GM19397 (cell line): ENCODE measurements around the gene ACTG1.

ENCODE experiments used
- ATAC-seq: cut with Tn5 transposase; IDR thresholded peaks from one replicate; pipeline ENCODE4 v1.9.1; 2021; ENCODE audit warnings: mild to moderate bottlenecking, moderate library complexity; ENCODE audit not compliant: unreplicated experiment

ACTG1 gene

GRCh38 chr17:81545160-81545949 lies 32.8 kb upstream of the ACTG1 start:
- ATAC-seq, result no peak

GRCh38 chr17:81544281-81544974 lies 31.8 kb upstream of the ACTG1 start:
- no peak for ATAC-seq

GRCh38 chr17:81543756-81544155 lies 31.2 kb upstream of the ACTG1 start:
- no peak for ATAC-seq

GRCh38 chr17:81543339-81543675 lies 30.7 kb upstream of the ACTG1 start:
- no peak for ATAC-seq

- no peak for ATAC-seq
These were observed 30.1 kb upstream of the ACTG1 start for GRCh38 chr17:81542431-81543338.

- ATAC-seq, result no peak
These were observed 28.5 kb upstream of the ACTG1 start for GRCh38 chr17:81541123-81541522.

- ATAC-seq, result no peak
These were observed 28.1 kb upstream of the ACTG1 start for GRCh38 chr17:81540676-81541027.

- ATAC-seq, result no peak
These were observed 27.5 kb upstream of the ACTG1 start for GRCh38 chr17:81539961-81540675.

GRCh38 chr17:81539571-81539900 lies 26.9 kb upstream of the ACTG1 start:
- ATAC-seq, result no peak

- no peak for ATAC-seq
These were observed 26.3 kb upstream of the ACTG1 start for GRCh38 chr17:81538651-81539570.

- ATAC-seq, result no peak
These were observed 25.4 kb upstream of the ACTG1 start for GRCh38 chr17:81537856-81538555.

GRCh38 chr17:81537343-81537855 lies 24.8 kb upstream of the ACTG1 start:
- ATAC-seq, result no peak

- ATAC-seq, result no peak
These were observed 24.0 kb upstream of the ACTG1 start for GRCh38 chr17:81536299-81537290.

GRCh38 chr17:81535480-81536298 lies 23.1 kb upstream of the ACTG1 start:
- no peak for ATAC-seq

- ATAC-seq, result no peak
These were observed 22.4 kb upstream of the ACTG1 start for GRCh38 chr17:81535007-81535328.

- ATAC-seq, result no peak
These were observed 21.8 kb upstream of the ACTG1 start for GRCh38 chr17:81534157-81535006.
